H1 (cell line): ENCODE measurements around the gene IPO7. TPM values are rescaled to one million over a fixed set of nuclear protein-coding genes. Genes with fewer than 3 reads are reported as not detected.

ENCODE experiments used
- CEBPB ChIP-seq: IDR thresholded peaks from 2 replicates; pipeline ENCODE4 v1.6.1; 2012; ENCODE audit warnings: low read depth, low read length
- CTBP2 ChIP-seq: IDR thresholded peaks from 2 replicates; pipeline ENCODE4 v1.7.0; 2011; ENCODE audit warnings: borderline replicate concordance, mild to moderate bottlenecking, moderate library complexity, mixed read lengths, low read length; ENCODE audit not compliant: insufficient read depth, insufficient read length
- FOSL1 ChIP-seq: IDR thresholded peaks from 2 replicates; pipeline ENCODE4 v1.6.1; 2011; ENCODE audit warnings: mild to moderate bottlenecking, low read depth, low read length, moderate library complexity; ENCODE audit not compliant: insufficient read depth
- HDAC6 ChIP-seq: IDR thresholded peaks from one replicate; pipeline ENCODE4 v1.7.1; 2012; ENCODE audit warnings: low read depth, mild to moderate bottlenecking, inconsistent platforms, low read length, moderate library complexity
- RBBP5 ChIP-seq: IDR thresholded peaks from 2 replicates; pipeline ENCODE4 v1.7.1; 2012; ENCODE audit warnings: low read depth, mild to moderate bottlenecking, inconsistent platforms, low read length, moderate library complexity, borderline replicate concordance
- RFX5 ChIP-seq: IDR thresholded peaks from 2 replicates; pipeline ENCODE4 v1.6.1; 2011; ENCODE audit warnings: low read depth, low read length, improper control_type of control experiment, borderline replicate concordance
- RXRA ChIP-seq: IDR thresholded peaks from 2 replicates; pipeline ENCODE4 v1.6.1; 2011; ENCODE audit warnings: low read depth, mild to moderate bottlenecking, low read length, moderate library complexity; ENCODE audit not compliant: insufficient read depth
- SIN3A ChIP-seq, 2 experiments: IDR thresholded peaks in 1 of 2; conservative IDR thresholded peaks in 1 of 2; 2 replicates each; pipeline ENCODE4 v1.6.1; 2011 to 2012; ENCODE audit warnings: low read length in 2 of 2, improper control_type of control experiment in 1 of 2, low read depth in 1 of 2, mild to moderate bottlenecking in 1 of 2
- SRF ChIP-seq: IDR thresholded peaks from 2 replicates; pipeline ENCODE4 v1.6.1; 2011; ENCODE audit warnings: mild to moderate bottlenecking, low read depth, low read length, moderate library complexity
- TBP ChIP-seq: IDR thresholded peaks from 2 replicates; pipeline ENCODE4 v1.6.1; 2011; ENCODE audit warnings: low read depth, low read length, improper control_type of control experiment
- TCF12 ChIP-seq: IDR thresholded peaks from 2 replicates; pipeline ENCODE4 v1.6.1; 2011; ENCODE audit warnings: low read depth, mild to moderate bottlenecking, low read length
- polyA plus RNA-seq, 7 experiments: library from polyadenylated mRNA; depleted of rRNA in 3 of 7; stranded (reverse) in 5 of 7; unstranded in 2 of 7; fragments of >200 nt in 5 of 7; fragments of 200-250 nt in 2 of 7; gene quantifications; 1 replicate in 5 of 7; 2 replicates in 1 of 7; 4 replicates in 1 of 7; pipeline versions ENCODE4 v1.2.1 to v1.2.3, GENCODE V29; 2011 to 2013; ENCODE audit warnings: missing spikeins in 2 of 7, mixed read lengths in 2 of 7
- total RNA-seq: library from RNA; stranded (reverse); fragmentation: NEBNext Ultra II Directional; extraction: Animal tissue kit (Norgen Biotek cat#: 25700); gene quantifications from 2 replicates; pipeline ENCODE4 v1.2.1, GENCODE V29; 2021
- TF ChIP-seq, protein P1 (sequence below): fragments of 300-600 bp; sonication (generic); IDR thresholded peaks from 2 replicates; pipeline ENCODE4 v1.7.1; 2012; ENCODE audit warnings: low read length, moderate library complexity, mild to moderate bottlenecking, inconsistent platforms; ENCODE audit not compliant: insufficient replicate concordance

The IPO7 gene
- total and polyA plus RNA-seq, 2 of the 8 experiments (the other 6 are each of a cell fraction or from before 2014, with no cell fraction given), result 45.9 to 259 TPM

DNA sequence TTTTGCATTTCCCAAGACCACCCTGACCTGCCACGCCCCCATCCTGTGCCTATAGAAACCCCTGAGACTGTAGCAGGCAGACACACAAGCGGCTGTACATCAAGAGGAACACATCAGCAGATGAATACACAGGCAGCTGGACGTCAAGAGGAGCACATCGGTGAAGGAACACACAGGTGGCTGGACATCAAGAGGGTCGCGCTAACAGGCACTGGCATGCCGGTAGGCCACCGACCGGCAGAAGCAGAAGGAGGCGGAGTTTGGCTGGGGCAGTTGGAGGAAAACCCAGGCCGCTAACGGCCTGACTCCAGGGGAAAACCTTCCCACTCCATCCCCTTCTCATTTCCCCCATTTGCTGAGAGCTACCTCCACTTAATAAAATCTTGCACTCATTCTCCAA lies 5.4 kb upstream of the IPO7 start (continued):
- TF ChIP-seq, protein P1, sequence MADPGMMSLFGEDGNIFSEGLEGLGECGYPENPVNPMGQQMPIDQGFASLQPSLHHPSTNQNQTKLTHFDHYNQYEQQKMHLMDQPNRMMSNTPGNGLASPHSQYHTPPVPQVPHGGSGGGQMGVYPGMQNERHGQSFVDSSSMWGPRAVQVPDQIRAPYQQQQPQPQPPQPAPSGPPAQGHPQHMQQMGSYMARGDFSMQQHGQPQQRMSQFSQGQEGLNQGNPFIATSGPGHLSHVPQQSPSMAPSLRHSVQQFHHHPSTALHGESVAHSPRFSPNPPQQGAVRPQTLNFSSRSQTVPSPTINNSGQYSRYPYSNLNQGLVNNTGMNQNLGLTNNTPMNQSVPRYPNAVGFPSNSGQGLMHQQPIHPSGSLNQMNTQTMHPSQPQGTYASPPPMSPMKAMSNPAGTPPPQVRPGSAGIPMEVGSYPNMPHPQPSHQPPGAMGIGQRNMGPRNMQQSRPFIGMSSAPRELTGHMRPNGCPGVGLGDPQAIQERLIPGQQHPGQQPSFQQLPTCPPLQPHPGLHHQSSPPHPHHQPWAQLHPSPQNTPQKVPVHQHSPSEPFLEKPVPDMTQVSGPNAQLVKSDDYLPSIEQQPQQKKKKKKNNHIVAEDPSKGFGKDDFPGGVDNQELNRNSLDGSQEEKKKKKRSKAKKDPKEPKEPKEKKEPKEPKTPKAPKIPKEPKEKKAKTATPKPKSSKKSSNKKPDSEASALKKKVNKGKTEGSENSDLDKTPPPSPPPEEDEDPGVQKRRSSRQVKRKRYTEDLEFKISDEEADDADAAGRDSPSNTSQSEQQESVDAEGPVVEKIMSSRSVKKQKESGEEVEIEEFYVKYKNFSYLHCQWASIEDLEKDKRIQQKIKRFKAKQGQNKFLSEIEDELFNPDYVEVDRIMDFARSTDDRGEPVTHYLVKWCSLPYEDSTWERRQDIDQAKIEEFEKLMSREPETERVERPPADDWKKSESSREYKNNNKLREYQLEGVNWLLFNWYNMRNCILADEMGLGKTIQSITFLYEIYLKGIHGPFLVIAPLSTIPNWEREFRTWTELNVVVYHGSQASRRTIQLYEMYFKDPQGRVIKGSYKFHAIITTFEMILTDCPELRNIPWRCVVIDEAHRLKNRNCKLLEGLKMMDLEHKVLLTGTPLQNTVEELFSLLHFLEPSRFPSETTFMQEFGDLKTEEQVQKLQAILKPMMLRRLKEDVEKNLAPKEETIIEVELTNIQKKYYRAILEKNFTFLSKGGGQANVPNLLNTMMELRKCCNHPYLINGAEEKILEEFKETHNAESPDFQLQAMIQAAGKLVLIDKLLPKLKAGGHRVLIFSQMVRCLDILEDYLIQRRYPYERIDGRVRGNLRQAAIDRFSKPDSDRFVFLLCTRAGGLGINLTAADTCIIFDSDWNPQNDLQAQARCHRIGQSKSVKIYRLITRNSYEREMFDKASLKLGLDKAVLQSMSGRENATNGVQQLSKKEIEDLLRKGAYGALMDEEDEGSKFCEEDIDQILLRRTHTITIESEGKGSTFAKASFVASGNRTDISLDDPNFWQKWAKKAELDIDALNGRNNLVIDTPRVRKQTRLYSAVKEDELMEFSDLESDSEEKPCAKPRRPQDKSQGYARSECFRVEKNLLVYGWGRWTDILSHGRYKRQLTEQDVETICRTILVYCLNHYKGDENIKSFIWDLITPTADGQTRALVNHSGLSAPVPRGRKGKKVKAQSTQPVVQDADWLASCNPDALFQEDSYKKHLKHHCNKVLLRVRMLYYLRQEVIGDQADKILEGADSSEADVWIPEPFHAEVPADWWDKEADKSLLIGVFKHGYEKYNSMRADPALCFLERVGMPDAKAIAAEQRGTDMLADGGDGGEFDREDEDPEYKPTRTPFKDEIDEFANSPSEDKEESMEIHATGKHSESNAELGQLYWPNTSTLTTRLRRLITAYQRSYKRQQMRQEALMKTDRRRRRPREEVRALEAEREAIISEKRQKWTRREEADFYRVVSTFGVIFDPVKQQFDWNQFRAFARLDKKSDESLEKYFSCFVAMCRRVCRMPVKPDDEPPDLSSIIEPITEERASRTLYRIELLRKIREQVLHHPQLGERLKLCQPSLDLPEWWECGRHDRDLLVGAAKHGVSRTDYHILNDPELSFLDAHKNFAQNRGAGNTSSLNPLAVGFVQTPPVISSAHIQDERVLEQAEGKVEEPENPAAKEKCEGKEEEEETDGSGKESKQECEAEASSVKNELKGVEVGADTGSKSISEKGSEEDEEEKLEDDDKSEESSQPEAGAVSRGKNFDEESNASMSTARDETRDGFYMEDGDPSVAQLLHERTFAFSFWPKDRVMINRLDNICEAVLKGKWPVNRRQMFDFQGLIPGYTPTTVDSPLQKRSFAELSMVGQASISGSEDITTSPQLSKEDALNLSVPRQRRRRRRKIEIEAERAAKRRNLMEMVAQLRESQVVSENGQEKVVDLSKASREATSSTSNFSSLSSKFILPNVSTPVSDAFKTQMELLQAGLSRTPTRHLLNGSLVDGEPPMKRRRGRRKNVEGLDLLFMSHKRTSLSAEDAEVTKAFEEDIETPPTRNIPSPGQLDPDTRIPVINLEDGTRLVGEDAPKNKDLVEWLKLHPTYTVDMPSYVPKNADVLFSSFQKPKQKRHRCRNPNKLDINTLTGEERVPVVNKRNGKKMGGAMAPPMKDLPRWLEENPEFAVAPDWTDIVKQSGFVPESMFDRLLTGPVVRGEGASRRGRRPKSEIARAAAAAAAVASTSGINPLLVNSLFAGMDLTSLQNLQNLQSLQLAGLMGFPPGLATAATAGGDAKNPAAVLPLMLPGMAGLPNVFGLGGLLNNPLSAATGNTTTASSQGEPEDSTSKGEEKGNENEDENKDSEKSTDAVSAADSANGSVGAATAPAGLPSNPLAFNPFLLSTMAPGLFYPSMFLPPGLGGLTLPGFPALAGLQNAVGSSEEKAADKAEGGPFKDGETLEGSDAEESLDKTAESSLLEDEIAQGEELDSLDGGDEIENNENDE, result no peak
- TF ChIP-seq TCF12 (no peak), RFX5 (no peak), RXRA (no peak), HDAC6 (no peak), CTBP2 (no peak), SIN3A (conservative IDR thresholded peaks at IDR 0.05 in 1 of 2, IDR thresholded peaks at IDR 0.05 in 1 of 2; ENCODE audit: low read depth in 1 of 2, low read length in 2 of 2) (no peak), RBBP5 (no peak), TBP (no peak), FOSL1 (no peak), SRF (no peak), CEBPB (no peak)
